Astrocyte (in vitro differentiated cells and primary cell): ENCODE measurements around the gene RNF157. TPM values are rescaled to one million over a fixed set of nuclear protein-coding genes. Genes with fewer than 3 reads are reported as not detected.

Experiments
- DNase-seq: peaks from one replicate; pipeline ENCODE4 v3.0.0-alpha.2; 2010; ENCODE audit warnings: low read depth
- FAIRE-seq: peaks from 2 replicates; lab custom pipeline; 2011; peaks lifted over from hg19 to GRCh38; lab: Jason Lieb, UNC
- H2AFZ ChIP-seq: 2 replicates; pipeline ENCODE4 v1.6.0; 2012; ENCODE audit warnings: low read depth, low read length, inconsistent platforms
- H3K27ac ChIP-seq: 2 replicates; pipeline ENCODE4 v1.5.1; 2011; ENCODE audit warnings: low read depth, low read length, inconsistent platforms
- H3K27me3 ChIP-seq: 2 replicates; pipeline ENCODE4 v1.6.0; 2011; ENCODE audit warnings: low read length, inconsistent platforms; ENCODE audit not compliant: insufficient read depth
- H3K36me3 ChIP-seq: 2 replicates; pipeline ENCODE4 v1.5.1; 2011; ENCODE audit warnings: low read length, inconsistent platforms; ENCODE audit not compliant: insufficient read depth
- H3K4me1 ChIP-seq: 2 replicates; pipeline ENCODE4 v1.5.1; 2011; ENCODE audit warnings: low read length, inconsistent platforms; ENCODE audit not compliant: insufficient read depth
- H3K4me2 ChIP-seq: 2 replicates; pipeline ENCODE4 v1.6.0; 2012; ENCODE audit warnings: low read length, inconsistent platforms
- H3K4me3 ChIP-seq: 2 replicates; pipeline ENCODE4 v1.5.1; 2011; ENCODE audit warnings: low read depth, mild to moderate bottlenecking, low read length, inconsistent platforms; ENCODE audit not compliant: insufficient read depth
- H3K79me2 ChIP-seq: 2 replicates; pipeline ENCODE4 v1.6.0; 2012; ENCODE audit warnings: mild to moderate bottlenecking, low read length, inconsistent platforms; ENCODE audit not compliant: insufficient read depth
- H3K9ac ChIP-seq: 2 replicates; pipeline ENCODE4 v1.6.0; 2012; ENCODE audit warnings: mild to moderate bottlenecking, low read length, inconsistent platforms
- H3K9me3 ChIP-seq: 2 replicates; pipeline ENCODE4 v1.5.1; 2012; ENCODE audit warnings: low read depth, mild to moderate bottlenecking, low read length, inconsistent platforms; ENCODE audit not compliant: insufficient read depth
- H4K20me1 ChIP-seq: 2 replicates; pipeline ENCODE4 v1.6.0; 2012; ENCODE audit warnings: low read length, inconsistent platforms; ENCODE audit not compliant: insufficient read depth
- H3K27ac Mint-ChIP-seq: one replicate; pipeline ENCODE4 v1.8.0; 2021; ENCODE audit warnings: mild to moderate bottlenecking, mixed read lengths; ENCODE audit not compliant: unreplicated experiment
- H3K27me3 Mint-ChIP-seq: one replicate; pipeline ENCODE4 v1.8.0; 2021; ENCODE audit warnings: low read depth, mixed read lengths; ENCODE audit not compliant: unreplicated experiment
- H3K36me3 Mint-ChIP-seq: one replicate; pipeline ENCODE4 v1.8.0; 2021; ENCODE audit warnings: low read depth, mixed read lengths; ENCODE audit not compliant: unreplicated experiment
- H3K4me1 Mint-ChIP-seq: one replicate; pipeline ENCODE4 v1.8.0; 2021; ENCODE audit warnings: low read depth, mixed read lengths; ENCODE audit not compliant: unreplicated experiment
- H3K4me3 Mint-ChIP-seq: one replicate; pipeline ENCODE4 v1.8.0; 2021; ENCODE audit warnings: mild to moderate bottlenecking, moderate library complexity, mixed read lengths; ENCODE audit not compliant: unreplicated experiment
- H3K9me3 Mint-ChIP-seq: one replicate; pipeline ENCODE4 v1.8.0; 2021; ENCODE audit warnings: mild to moderate bottlenecking, mixed read lengths; ENCODE audit not compliant: unreplicated experiment
- EZH2 ChIP-seq: IDR thresholded peaks from 2 replicates; pipeline ENCODE4 v1.6.1; 2012; ENCODE audit warnings: mild to moderate bottlenecking, low read length, inconsistent platforms; ENCODE audit not compliant: insufficient read depth
- total RNA-seq: library from RNA; stranded (reverse); gene quantifications from 2 replicates; pipeline ENCODE4 v1.2.1, GENCODE V29; 2021
- TF ChIP-seq, protein P1 (sequence below): IDR thresholded peaks from 2 replicates; pipeline ENCODE4 v1.5.1; 2011; ENCODE audit warnings: low read depth, mild to moderate bottlenecking, inconsistent platforms, low read length, moderate library complexity; ENCODE audit not compliant: insufficient read depth

Gene RNF157
- total RNA-seq, 1 donor from 2014 or later: 1.4 TPM

DNA sequence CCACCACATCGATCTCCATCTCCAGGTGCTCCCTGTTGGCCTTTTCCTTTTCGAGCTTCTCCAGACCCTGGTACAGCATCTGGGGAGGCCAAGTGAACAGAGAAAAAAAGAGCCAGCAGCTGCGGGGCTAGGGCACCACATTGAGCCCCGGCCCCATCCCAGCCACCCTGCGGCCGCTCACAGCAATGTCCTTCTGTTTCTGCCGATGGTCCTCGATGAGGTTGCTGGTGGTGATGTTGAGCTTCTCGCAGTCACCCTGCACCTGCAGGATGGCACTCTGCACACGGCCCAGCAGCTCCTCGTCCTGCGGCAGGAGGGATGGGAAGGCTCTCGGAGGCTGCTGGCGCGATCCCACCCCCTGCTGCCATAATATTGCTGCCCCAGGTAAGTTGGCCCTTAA is 40.4 kb upstream of the RNF157 start:
- H3K4me2 ChIP-seq: no peak overlapping the region

DNA sequence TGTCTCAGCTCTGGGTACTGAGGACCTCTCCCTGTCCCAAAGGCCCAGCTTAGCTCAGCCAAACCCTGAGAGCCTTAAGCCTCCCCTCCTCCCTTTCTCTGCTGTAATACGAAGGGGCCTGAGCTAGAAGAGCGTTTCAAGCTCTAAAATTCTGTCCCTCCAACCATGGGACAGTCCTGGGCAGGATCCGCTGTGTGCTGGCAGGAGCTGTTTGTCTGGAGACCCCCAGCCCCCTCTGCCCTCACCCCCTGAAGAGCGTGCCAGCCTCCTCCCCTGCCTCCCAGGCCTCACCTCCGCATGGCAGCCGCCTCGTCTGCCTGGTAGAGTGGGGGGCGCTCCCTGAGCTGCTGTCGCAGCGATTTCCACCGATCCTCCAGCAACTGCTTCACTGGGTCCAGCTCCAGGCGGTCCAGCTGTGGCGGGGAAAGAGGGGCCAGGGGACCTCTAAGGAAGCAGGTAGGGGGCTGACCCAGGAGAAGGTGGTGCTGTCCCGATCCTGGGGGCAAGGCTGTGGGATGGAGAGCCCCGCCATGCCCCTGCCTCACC is 39.5 kb upstream of the RNF157 start:
- Histone ChIP-seq H3K4me2 (no peak overlapping the region), H3K79me2 (no peaks in the 10 kb centered on the region), H3K4me1 (no peaks in the 10 kb centered on the region), H3K9ac (no peak overlapping the region), H3K27ac (no peak overlapping the region), H4K20me1 (no peaks in the 10 kb centered on the region), H3K4me3 (no peak overlapping the region), H2AFZ (no peak overlapping the region), H3K36me3 (no peaks in the 10 kb centered on the region), H3K9me3 (no peaks in the 10 kb centered on the region), H3K27me3 (no peaks in the 10 kb centered on the region)
- no peak for DNase-seq
- H3K4me1 Mint-ChIP-seq: peaks cover 5% of the 10 kb centered on the region
- peaks cover 3% of the 10 kb centered on the region for H3K27me3 Mint-ChIP-seq
- no peaks in the 10 kb centered on the region for H3K9me3 Mint-ChIP-seq
- no peak for FAIRE-seq
- H3K36me3 Mint-ChIP-seq: peaks cover 6% of the 10 kb centered on the region
- no peak overlapping the region for H3K27ac Mint-ChIP-seq
- no peak overlapping the region for H3K4me3 Mint-ChIP-seq
- TF ChIP-seq EZH2: no peak
- TF ChIP-seq, protein P1, sequence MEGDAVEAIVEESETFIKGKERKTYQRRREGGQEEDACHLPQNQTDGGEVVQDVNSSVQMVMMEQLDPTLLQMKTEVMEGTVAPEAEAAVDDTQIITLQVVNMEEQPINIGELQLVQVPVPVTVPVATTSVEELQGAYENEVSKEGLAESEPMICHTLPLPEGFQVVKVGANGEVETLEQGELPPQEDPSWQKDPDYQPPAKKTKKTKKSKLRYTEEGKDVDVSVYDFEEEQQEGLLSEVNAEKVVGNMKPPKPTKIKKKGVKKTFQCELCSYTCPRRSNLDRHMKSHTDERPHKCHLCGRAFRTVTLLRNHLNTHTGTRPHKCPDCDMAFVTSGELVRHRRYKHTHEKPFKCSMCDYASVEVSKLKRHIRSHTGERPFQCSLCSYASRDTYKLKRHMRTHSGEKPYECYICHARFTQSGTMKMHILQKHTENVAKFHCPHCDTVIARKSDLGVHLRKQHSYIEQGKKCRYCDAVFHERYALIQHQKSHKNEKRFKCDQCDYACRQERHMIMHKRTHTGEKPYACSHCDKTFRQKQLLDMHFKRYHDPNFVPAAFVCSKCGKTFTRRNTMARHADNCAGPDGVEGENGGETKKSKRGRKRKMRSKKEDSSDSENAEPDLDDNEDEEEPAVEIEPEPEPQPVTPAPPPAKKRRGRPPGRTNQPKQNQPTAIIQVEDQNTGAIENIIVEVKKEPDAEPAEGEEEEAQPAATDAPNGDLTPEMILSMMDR: no peak

More for the DNA sequence above, 40.4 kb upstream of the RNF157 start:
- Histone ChIP-seq H3K27ac (no peak overlapping the region), H3K4me3 (no peak overlapping the region), H3K79me2 (no peaks in the 10 kb centered on the region), H3K9ac (no peak overlapping the region), H3K27me3 (no peaks in the 10 kb centered on the region), H4K20me1 (no peaks in the 10 kb centered on the region), H2AFZ (no peak overlapping the region), H3K9me3 (no peaks in the 10 kb centered on the region), H3K4me1 (no peaks in the 10 kb centered on the region), H3K36me3 (no peaks in the 10 kb centered on the region)
- H3K27me3 Mint-ChIP-seq: peaks cover 3% of the 10 kb centered on the region
- H3K4me1 Mint-ChIP-seq: peaks cover 5% of the 10 kb centered on the region
- no peak for DNase-seq
- no peak overlapping the region for H3K4me3 Mint-ChIP-seq
- no peak for FAIRE-seq
- peaks cover 6% of the 10 kb centered on the region for H3K36me3 Mint-ChIP-seq
- H3K27ac Mint-ChIP-seq: no peak overlapping the region
- TF ChIP-seq EZH2: no peak
- TF ChIP-seq, protein P1: no peak
- H3K9me3 Mint-ChIP-seq: no peaks in the 10 kb centered on the region

DNA sequence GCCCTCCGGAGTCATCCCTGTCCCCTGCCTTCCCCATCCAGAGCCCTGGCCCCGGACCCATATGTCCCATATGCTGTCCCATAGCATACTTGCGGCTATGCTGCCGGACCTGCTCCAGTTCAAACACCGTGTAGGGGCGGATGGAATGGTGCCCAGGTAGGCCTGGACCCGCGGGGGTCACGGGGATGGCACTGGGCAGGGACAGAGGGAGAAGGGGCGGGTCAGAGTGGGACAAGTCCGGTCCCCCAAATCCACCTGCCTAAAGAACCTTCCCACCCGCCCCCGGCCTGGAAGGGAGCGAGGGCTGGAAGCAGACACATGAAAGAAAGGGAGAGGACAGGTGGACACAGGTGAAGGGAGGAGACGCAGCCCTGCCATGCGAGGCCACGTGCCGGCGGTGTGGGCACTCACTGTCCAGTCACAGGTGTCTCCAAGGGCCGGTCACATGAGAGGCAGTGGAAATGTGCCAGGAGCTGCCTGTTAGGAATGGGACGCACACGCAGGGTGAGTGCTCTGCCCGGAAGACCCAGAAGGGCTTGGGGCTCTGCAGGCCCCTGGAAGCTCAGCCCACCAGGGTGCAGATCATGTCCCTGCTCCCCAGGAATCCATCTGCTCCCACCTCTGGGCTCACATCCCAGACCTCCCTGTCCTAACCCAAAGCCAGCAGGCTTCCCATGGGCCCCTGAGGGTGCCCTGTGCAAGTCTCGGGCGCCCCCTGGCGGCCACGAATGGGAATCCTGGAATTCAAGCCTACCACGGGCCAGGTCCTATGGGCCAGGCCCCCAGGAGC is 38.9 kb upstream of the RNF157 start:
- no peaks in the 10 kb centered on the region for H3K79me2 ChIP-seq
- Mint-ChIP-seq H3K27me3 (peaks cover 3% of the 10 kb centered on the region), H3K36me3 (peaks cover 6% of the 10 kb centered on the region), H3K27ac (peak overlapping the region; percentile 47), H3K4me3 (no peak overlapping the region), H3K9me3 (no peaks in the 10 kb centered on the region), H3K4me1 (peaks cover 5% of the 10 kb centered on the region)
- H3K9ac ChIP-seq: no peak overlapping the region
- no peaks in the 10 kb centered on the region for H3K27me3 ChIP-seq
- H4K20me1 ChIP-seq: no peaks in the 10 kb centered on the region
- peak; percentile 9 for FAIRE-seq
- H3K4me2 ChIP-seq: no peak overlapping the region
- H3K36me3 ChIP-seq: no peaks in the 10 kb centered on the region
- no peaks in the 10 kb centered on the region for H3K4me1 ChIP-seq
- no peak overlapping the region for H2AFZ ChIP-seq
- H3K27ac ChIP-seq: no peak overlapping the region
- peak; percentile 19 for DNase-seq
- H3K4me3 ChIP-seq: no peak overlapping the region
- no peak for TF ChIP-seq EZH2
- TF ChIP-seq, protein P1: peak; percentile 78
- H3K9me3 ChIP-seq: no peaks in the 10 kb centered on the region
